Astrocyte (in vitro differentiated cells and primary cell): ENCODE data around the gene CALM3. TPM values are rescaled to one million over a fixed set of nuclear protein-coding genes. Genes with fewer than 3 reads are reported as not detected.

ENCODE experiments used
- DNase-seq: peaks from one replicate; pipeline ENCODE4 v3.0.0-alpha.2; 2010; ENCODE audit warnings: low read depth
- FAIRE-seq: peaks from 2 replicates; lab custom pipeline; 2011; peaks lifted over from hg19 to GRCh38; lab: Jason Lieb, UNC
- H2AFZ ChIP-seq: 2 replicates; pipeline ENCODE4 v1.6.0; 2012; ENCODE audit warnings: low read depth, low read length, inconsistent platforms
- H3K27ac ChIP-seq: 2 replicates; pipeline ENCODE4 v1.5.1; 2011; ENCODE audit warnings: low read depth, low read length, inconsistent platforms
- H3K27me3 ChIP-seq: 2 replicates; pipeline ENCODE4 v1.6.0; 2011; ENCODE audit warnings: low read length, inconsistent platforms; ENCODE audit not compliant: insufficient read depth
- H3K36me3 ChIP-seq: 2 replicates; pipeline ENCODE4 v1.5.1; 2011; ENCODE audit warnings: low read length, inconsistent platforms; ENCODE audit not compliant: insufficient read depth
- H3K4me1 ChIP-seq: 2 replicates; pipeline ENCODE4 v1.5.1; 2011; ENCODE audit warnings: low read length, inconsistent platforms; ENCODE audit not compliant: insufficient read depth
- H3K4me2 ChIP-seq: 2 replicates; pipeline ENCODE4 v1.6.0; 2012; ENCODE audit warnings: low read length, inconsistent platforms
- H3K4me3 ChIP-seq: 2 replicates; pipeline ENCODE4 v1.5.1; 2011; ENCODE audit warnings: low read depth, mild to moderate bottlenecking, low read length, inconsistent platforms; ENCODE audit not compliant: insufficient read depth
- H3K79me2 ChIP-seq: 2 replicates; pipeline ENCODE4 v1.6.0; 2012; ENCODE audit warnings: mild to moderate bottlenecking, low read length, inconsistent platforms; ENCODE audit not compliant: insufficient read depth
- H3K9ac ChIP-seq: 2 replicates; pipeline ENCODE4 v1.6.0; 2012; ENCODE audit warnings: mild to moderate bottlenecking, low read length, inconsistent platforms
- H3K9me3 ChIP-seq: 2 replicates; pipeline ENCODE4 v1.5.1; 2012; ENCODE audit warnings: low read depth, mild to moderate bottlenecking, low read length, inconsistent platforms; ENCODE audit not compliant: insufficient read depth
- H4K20me1 ChIP-seq: 2 replicates; pipeline ENCODE4 v1.6.0; 2012; ENCODE audit warnings: low read length, inconsistent platforms; ENCODE audit not compliant: insufficient read depth
- H3K27ac Mint-ChIP-seq: one replicate; pipeline ENCODE4 v1.8.0; 2021; ENCODE audit warnings: mild to moderate bottlenecking, mixed read lengths; ENCODE audit not compliant: unreplicated experiment
- H3K27me3 Mint-ChIP-seq: one replicate; pipeline ENCODE4 v1.8.0; 2021; ENCODE audit warnings: low read depth, mixed read lengths; ENCODE audit not compliant: unreplicated experiment
- H3K36me3 Mint-ChIP-seq: one replicate; pipeline ENCODE4 v1.8.0; 2021; ENCODE audit warnings: low read depth, mixed read lengths; ENCODE audit not compliant: unreplicated experiment
- H3K4me1 Mint-ChIP-seq: one replicate; pipeline ENCODE4 v1.8.0; 2021; ENCODE audit warnings: low read depth, mixed read lengths; ENCODE audit not compliant: unreplicated experiment
- H3K4me3 Mint-ChIP-seq: one replicate; pipeline ENCODE4 v1.8.0; 2021; ENCODE audit warnings: mild to moderate bottlenecking, moderate library complexity, mixed read lengths; ENCODE audit not compliant: unreplicated experiment
- H3K9me3 Mint-ChIP-seq: one replicate; pipeline ENCODE4 v1.8.0; 2021; ENCODE audit warnings: mild to moderate bottlenecking, mixed read lengths; ENCODE audit not compliant: unreplicated experiment
- EZH2 ChIP-seq: IDR thresholded peaks from 2 replicates; pipeline ENCODE4 v1.6.1; 2012; ENCODE audit warnings: mild to moderate bottlenecking, low read length, inconsistent platforms; ENCODE audit not compliant: insufficient read depth
- total RNA-seq: library from RNA; stranded (reverse); gene quantifications from 2 replicates; pipeline ENCODE4 v1.2.1, GENCODE V29; 2021
- TF ChIP-seq, protein P1 (sequence below): IDR thresholded peaks from 2 replicates; pipeline ENCODE4 v1.5.1; 2011; ENCODE audit warnings: low read depth, mild to moderate bottlenecking, inconsistent platforms, low read length, moderate library complexity; ENCODE audit not compliant: insufficient read depth

CALM3 gene
- total RNA-seq, 1 donor from 2014 or later = 343 TPM

- no peaks in the 10 kb centered on the region for H3K79me2 ChIP-seq
- peaks cover 11% of the 10 kb centered on the region for H3K27me3 Mint-ChIP-seq
- peaks cover 22% of the 10 kb centered on the region for H3K4me1 Mint-ChIP-seq
- peaks cover 9% of the 10 kb centered on the region for H3K9me3 Mint-ChIP-seq
- H3K4me3 Mint-ChIP-seq = peak overlapping the region; percentile 57
- H2AFZ ChIP-seq = no peak overlapping the region
- FAIRE-seq = no peak
- H3K4me3 ChIP-seq = no peak overlapping the region
- no peak overlapping the region for H3K4me2 ChIP-seq
- peak overlapping the region; percentile 92 for H3K27ac Mint-ChIP-seq
- H3K27ac ChIP-seq = no peak overlapping the region
- no peaks in the 10 kb centered on the region for H3K9me3 ChIP-seq
- peaks cover 7% of the 10 kb centered on the region for H3K4me1 ChIP-seq
- H4K20me1 ChIP-seq = peaks cover 6% of the 10 kb centered on the region
- no peaks in the 10 kb centered on the region for H3K27me3 ChIP-seq
- peaks cover 24% of the 10 kb centered on the region for H3K36me3 Mint-ChIP-seq
- no peak for TF ChIP-seq EZH2
- TF ChIP-seq, protein P1, sequence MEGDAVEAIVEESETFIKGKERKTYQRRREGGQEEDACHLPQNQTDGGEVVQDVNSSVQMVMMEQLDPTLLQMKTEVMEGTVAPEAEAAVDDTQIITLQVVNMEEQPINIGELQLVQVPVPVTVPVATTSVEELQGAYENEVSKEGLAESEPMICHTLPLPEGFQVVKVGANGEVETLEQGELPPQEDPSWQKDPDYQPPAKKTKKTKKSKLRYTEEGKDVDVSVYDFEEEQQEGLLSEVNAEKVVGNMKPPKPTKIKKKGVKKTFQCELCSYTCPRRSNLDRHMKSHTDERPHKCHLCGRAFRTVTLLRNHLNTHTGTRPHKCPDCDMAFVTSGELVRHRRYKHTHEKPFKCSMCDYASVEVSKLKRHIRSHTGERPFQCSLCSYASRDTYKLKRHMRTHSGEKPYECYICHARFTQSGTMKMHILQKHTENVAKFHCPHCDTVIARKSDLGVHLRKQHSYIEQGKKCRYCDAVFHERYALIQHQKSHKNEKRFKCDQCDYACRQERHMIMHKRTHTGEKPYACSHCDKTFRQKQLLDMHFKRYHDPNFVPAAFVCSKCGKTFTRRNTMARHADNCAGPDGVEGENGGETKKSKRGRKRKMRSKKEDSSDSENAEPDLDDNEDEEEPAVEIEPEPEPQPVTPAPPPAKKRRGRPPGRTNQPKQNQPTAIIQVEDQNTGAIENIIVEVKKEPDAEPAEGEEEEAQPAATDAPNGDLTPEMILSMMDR = no peak
- DNase-seq = no peak
- no peaks in the 10 kb centered on the region for H3K36me3 ChIP-seq
- no peak overlapping the region for H3K9ac ChIP-seq
Measured at GRCh38 chr19:46654621-46655152, 53.6 kb downstream of the CALM3 start.

GRCh38 chr19:46656541-46656940, 55.4 kb downstream of the CALM3 start:
- Mint-ChIP-seq H3K36me3 (peaks cover 12% of the 10 kb centered on the region), H3K4me1 (peaks cover 26% of the 10 kb centered on the region), H3K27ac (no peak overlapping the region), H3K27me3 (peaks cover 3% of the 10 kb centered on the region), H3K9me3 (no peaks in the 10 kb centered on the region), H3K4me3 (no peak overlapping the region)
- Histone ChIP-seq H3K27me3 (no peaks in the 10 kb centered on the region), H3K27ac (no peak overlapping the region), H3K4me1 (peaks cover 20% of the 10 kb centered on the region), H3K79me2 (no peaks in the 10 kb centered on the region), H3K36me3 (no peaks in the 10 kb centered on the region), H3K9ac (no peak overlapping the region), H3K4me2 (no peak overlapping the region), H3K9me3 (no peaks in the 10 kb centered on the region), H3K4me3 (no peak overlapping the region), H4K20me1 (peaks cover 6% of the 10 kb centered on the region), H2AFZ (no peak overlapping the region)
- FAIRE-seq (no peak), DNase-seq (no peak)
- TF ChIP-seq, protein P1 = no peak
- TF ChIP-seq EZH2 = no peak

DNA sequence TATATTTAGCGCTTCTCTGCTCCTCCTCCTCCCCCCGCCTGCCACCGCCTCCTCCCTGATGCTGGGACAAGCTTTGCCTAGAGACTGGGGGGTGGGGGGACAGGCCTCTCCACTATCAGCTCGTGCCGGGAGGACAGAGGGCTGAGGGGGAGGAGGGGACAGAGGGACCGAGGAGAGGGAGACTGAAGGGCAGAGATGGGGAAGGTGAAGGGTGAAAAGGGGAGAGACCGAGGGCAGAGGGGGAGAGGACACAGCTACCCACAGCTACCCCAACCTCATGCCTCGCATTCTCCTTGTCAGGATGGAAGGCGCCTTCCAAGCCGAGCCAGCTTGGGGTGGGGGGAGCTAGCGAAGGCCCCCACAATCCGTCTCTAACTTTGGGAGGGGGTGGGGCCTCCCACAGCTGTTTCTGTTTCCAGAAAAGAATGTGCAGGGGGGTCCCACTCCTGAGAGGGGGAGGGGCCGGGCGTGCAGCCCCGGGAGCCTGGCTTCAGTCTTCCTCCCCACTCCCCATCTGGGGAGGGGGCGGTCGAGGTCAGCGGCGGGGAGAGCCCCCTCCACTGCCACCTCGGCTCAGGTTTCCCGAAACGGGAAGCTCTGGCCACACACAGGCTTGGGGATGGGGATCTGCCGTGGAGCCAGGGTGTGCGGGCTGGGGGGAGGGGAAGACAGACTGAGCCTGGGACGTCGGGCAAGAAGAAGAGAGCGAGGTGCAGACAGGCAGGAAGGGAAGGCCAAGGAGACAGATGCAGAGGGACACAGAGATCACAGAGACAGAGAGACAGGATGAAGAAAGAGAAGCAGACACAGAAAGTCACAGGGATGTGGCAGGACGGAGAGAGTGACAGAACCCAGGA, 58.2 kb downstream of the CALM3 start:
- Mint-ChIP-seq H3K4me3 (peak overlapping the region; percentile 95), H3K9me3 (no peaks in the 10 kb centered on the region), H3K4me1 (peaks cover 24% of the 10 kb centered on the region), H3K36me3 (peaks cover under 1% of the 10 kb centered on the region), H3K27me3 (peaks cover under 1% of the 10 kb centered on the region), H3K27ac (peak overlapping the region; percentile 81)
- Histone ChIP-seq H3K4me2 (peak overlapping the region; percentile 94), H3K9me3 (no peaks in the 10 kb centered on the region), H3K27ac (no peak overlapping the region), H3K4me3 (peak overlapping the region; percentile 65), H3K4me1 (peaks cover 27% of the 10 kb centered on the region), H3K36me3 (no peaks in the 10 kb centered on the region), H3K79me2 (no peaks in the 10 kb centered on the region), H3K9ac (peak overlapping the region; percentile 71), H4K20me1 (peaks cover 6% of the 10 kb centered on the region), H3K27me3 (no peaks in the 10 kb centered on the region), H2AFZ (peak overlapping the region; percentile 69)
- no peak for DNase-seq
- TF ChIP-seq, protein P1 = no peak
- no peak for TF ChIP-seq EZH2
- FAIRE-seq = no peak
